Suprapubic skin (tissue), 4 donors: ENCODE data around the gene GFOD2.

ENCODE experiments used
- EP300 ChIP-seq: sonication (generic); formaldehyde crosslinking; IDR thresholded peaks from one replicate; pipeline ENCODE4 v1.6.1; 2017; ENCODE audit warnings: antibody characterized with exemption
- POLR2A ChIP-seq, 2 donors: fragments of 450-650 bp; IDR thresholded peaks; one replicate each; pipeline ENCODE4 v1.6.1; 2017; ENCODE audit warnings: antibody characterized with exemption in 2 of 2, mild to moderate bottlenecking in 2 of 2, moderate library complexity in 2 of 2
- POLR2AphosphoS5 ChIP-seq, 3 donors: sonication (generic); formaldehyde crosslinking; IDR thresholded peaks; one replicate each; pipeline ENCODE4 v1.6.1; 2017; ENCODE audit warnings: antibody characterized with exemption in 3 of 3
- TF ChIP-seq, protein P1 (sequence below), 2 donors: fragments of 200-600 bp in 1 of 2; fragments of 450-650 bp in 1 of 2; sonication (generic) in 1 of 2; IDR thresholded peaks; one replicate each; pipeline ENCODE4 v1.5.1; 2016 to 2019; ENCODE audit warnings: antibody characterized with exemption in 2 of 2, mild to moderate bottlenecking in 1 of 2, moderate library complexity in 1 of 2

DNA sequence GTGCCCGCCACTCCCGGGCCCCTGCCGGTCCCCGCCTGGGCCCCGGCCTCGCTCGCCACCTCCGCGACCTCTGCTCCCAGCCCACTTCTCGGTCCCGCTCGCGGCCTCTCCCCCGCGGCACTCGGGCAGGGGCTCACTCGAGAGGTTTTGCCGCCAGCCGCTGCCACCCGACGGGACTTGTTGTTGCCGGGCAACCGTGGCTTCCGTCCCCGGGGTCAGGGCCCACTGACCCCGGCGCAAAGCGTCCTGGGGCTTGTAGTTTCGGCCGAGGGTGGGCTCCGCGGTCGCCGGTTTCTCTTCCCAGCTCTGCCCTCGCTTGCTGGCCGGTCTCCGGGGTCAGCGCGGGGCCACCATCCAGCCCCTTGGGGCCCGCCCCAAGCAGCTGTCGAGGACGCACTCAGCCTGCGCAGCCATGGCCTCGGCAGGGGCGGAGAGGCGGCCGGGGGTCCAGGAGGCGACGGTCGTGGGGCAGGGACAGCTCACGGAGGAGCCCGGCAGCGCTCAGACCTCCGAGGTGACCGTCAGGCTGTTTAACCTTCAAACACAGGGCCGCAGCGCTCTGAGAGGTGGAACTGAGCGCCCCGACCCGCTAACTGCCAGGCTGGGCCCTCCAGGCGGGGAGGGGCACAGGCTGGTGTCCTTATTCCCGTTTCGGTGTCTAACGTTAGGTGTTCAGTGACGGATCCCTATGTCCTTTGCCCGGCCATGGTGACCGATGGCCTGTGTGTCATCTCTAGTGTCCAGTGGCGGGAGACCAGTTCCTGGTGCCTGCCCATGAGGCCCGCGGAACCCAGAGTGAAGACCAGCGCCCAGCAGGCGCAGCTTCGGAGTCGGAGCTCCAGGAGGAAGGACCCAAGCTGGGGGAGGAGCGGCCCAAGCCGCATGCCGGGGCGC is 52.3 kb downstream of the GFOD2 start, which contains the start of the genes C16orf86 and ENKD1:
- TF ChIP-seq, protein P1, sequence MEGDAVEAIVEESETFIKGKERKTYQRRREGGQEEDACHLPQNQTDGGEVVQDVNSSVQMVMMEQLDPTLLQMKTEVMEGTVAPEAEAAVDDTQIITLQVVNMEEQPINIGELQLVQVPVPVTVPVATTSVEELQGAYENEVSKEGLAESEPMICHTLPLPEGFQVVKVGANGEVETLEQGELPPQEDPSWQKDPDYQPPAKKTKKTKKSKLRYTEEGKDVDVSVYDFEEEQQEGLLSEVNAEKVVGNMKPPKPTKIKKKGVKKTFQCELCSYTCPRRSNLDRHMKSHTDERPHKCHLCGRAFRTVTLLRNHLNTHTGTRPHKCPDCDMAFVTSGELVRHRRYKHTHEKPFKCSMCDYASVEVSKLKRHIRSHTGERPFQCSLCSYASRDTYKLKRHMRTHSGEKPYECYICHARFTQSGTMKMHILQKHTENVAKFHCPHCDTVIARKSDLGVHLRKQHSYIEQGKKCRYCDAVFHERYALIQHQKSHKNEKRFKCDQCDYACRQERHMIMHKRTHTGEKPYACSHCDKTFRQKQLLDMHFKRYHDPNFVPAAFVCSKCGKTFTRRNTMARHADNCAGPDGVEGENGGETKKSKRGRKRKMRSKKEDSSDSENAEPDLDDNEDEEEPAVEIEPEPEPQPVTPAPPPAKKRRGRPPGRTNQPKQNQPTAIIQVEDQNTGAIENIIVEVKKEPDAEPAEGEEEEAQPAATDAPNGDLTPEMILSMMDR (IDR thresholded peaks at IDR 0.05): no peak
- TF ChIP-seq EP300: no peak
- TF ChIP-seq POLR2A (IDR thresholded peaks at IDR 0.05): no peak
- TF ChIP-seq POLR2AphosphoS5 (IDR thresholded peaks at IDR 0.05): peak in 1 of 3 donors; percentile 9
